A673 (cell line): Measurements from ENCODE around the gene RND3.
A peak's percentile ranks its signal among the peaks of the same experiment; 100 is the strongest.

Source experiments
- EZH2 ChIP-seq: fragments of 200-600 bp; sonication (generic); IDR thresholded peaks from 2 replicates; pipeline ENCODE4 v1.6.1; 2017; ENCODE audit warnings: borderline replicate concordance, low read depth, mild to moderate bottlenecking, mixed read lengths, antibody characterized with exemption, low read length; ENCODE audit not compliant: poor library complexity, severe bottlenecking
- TF ChIP-seq, protein P1 (sequence below): fragments of 300-800, 200-600 bp; sonication (generic); conservative IDR thresholded peaks from 2 replicates; pipeline ENCODE4 v1.5.1; 2017; ENCODE audit warnings: low read depth, mild to moderate bottlenecking, antibody characterized with exemption, low read length, moderate library complexity, mixed read lengths

DNA sequence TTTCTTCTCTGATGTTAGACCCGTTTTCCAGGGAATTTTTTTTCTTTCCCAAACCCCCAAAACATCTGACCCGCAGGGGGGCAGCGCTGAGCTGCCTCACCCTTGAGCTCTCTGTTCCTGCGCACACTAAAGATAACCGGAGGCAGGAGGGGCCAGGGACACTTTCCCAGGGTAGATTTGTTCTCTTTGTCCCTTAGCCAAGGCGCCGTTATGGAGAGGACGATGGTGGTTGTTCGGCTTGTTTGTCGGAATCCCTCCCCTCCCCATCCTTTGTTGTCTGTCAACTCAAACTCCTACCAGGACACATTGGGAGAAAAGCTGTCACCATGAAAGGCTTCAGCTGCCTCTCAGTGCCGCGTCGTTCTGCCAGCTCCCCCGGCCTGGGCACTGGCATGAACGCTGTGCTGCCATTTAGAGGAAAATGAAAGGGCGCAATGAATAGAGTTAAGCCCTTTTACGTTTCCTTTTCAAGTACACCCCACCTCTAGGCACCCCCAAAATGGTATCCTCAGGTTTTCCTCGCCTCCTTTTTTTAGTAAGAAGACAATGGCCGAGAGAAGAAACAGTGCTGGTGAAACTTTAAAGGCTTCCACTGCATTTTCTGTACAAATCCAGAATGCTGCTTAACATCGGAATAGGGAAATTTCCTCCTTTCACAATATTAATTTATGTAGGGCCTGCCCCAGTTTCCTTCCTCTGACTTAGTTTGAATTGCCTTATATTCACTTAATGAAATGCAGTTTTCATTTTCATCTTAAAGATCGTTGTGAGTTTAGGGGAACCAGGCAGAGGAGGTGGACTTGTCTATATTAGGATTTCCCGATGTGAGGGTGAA lies 62.1 kb downstream of the RND3 start:
- no peak for TF ChIP-seq EZH2
- TF ChIP-seq, protein P1, sequence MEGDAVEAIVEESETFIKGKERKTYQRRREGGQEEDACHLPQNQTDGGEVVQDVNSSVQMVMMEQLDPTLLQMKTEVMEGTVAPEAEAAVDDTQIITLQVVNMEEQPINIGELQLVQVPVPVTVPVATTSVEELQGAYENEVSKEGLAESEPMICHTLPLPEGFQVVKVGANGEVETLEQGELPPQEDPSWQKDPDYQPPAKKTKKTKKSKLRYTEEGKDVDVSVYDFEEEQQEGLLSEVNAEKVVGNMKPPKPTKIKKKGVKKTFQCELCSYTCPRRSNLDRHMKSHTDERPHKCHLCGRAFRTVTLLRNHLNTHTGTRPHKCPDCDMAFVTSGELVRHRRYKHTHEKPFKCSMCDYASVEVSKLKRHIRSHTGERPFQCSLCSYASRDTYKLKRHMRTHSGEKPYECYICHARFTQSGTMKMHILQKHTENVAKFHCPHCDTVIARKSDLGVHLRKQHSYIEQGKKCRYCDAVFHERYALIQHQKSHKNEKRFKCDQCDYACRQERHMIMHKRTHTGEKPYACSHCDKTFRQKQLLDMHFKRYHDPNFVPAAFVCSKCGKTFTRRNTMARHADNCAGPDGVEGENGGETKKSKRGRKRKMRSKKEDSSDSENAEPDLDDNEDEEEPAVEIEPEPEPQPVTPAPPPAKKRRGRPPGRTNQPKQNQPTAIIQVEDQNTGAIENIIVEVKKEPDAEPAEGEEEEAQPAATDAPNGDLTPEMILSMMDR: peak; percentile 48
